Right lobe of liver (tissue), 6 donors: Measurements from ENCODE around the gene ASB1. TPM values are rescaled to one million over a fixed set of nuclear protein-coding genes. Genes with fewer than 3 reads are reported as not detected.
"Not testable (repeated sequence)": the region's sequence is repeated elsewhere in the genome, so short reads cannot be mapped to it uniquely, and the experiment has no call there.

Experiments used
- ATAC-seq, 4 donors: fragments of 200-7000 bp; cut with Tn5 transposase; one replicate each; pipeline ENCODE4 v1.9.1; 2020; ENCODE audit warnings: mild to moderate bottlenecking in 4 of 4, moderate library complexity in 4 of 4
- DNase-seq, 3 donors: peaks; one replicate each; pipeline ENCODE4 v3.0.0-alpha.2; 2020
- H3K27ac ChIP-seq, 3 donors: fragments of 200-600 bp; one replicate each; pipeline ENCODE4 v1.8.0; 2022
- H3K27me3 ChIP-seq, 2 donors: fragments of 200-600 bp; one replicate each; pipeline ENCODE4 v1.8.0; 2022
- H3K36me3 ChIP-seq, 4 donors: fragments of 200-600 bp; sonication (generic) in 1 of 4; one replicate each; pipeline versions ENCODE4 v1.5.1 to v1.8.0; 2017 to 2022; ENCODE audit warnings: control low read depth in 1 of 4
- H3K4me1 ChIP-seq, 4 donors: fragments of 200-600 bp; sonication (generic) in 1 of 4; one replicate each; pipeline versions ENCODE4 v1.5.1 to v1.8.0; 2017 to 2022; ENCODE audit warnings: control low read depth in 1 of 4
- H3K4me3 ChIP-seq, 3 donors: fragments of 200-600 bp; one replicate each; pipeline ENCODE4 v1.8.0; 2022
- H3K9me3 ChIP-seq, 4 donors: fragments of 200-600 bp; sonication (generic) in 1 of 4; one replicate each; pipeline versions ENCODE4 v1.5.1 to v1.8.0; 2017 to 2022; ENCODE audit warnings: control low read depth in 1 of 4
- CTCF ChIP-seq, 4 donors: fragments of 200-600 bp in 3 of 4; fragments of 450-650 bp in 1 of 4; IDR thresholded peaks; one replicate each; pipeline versions ENCODE4 v1.5.1 to v1.8.0; 2016 to 2022; ENCODE audit warnings: antibody characterized with exemption in 4 of 4, mild to moderate bottlenecking in 2 of 4
- POLR2A ChIP-seq: fragments of 450-650 bp; IDR thresholded peaks from one replicate; pipeline ENCODE4 v1.6.1; 2017; ENCODE audit warnings: antibody characterized with exemption, mild to moderate bottlenecking
- WGBS: methylation state at CpG from one replicate; pipeline ENCODE4 v1.1.6; 2018; ENCODE audit warnings: low coverage, low lambda C conversion rate; ENCODE audit not compliant: insufficient coverage; ENCODE audit errors: missing lambda C conversion rate; 5-methylcytosine and 5-hydroxymethylcytosine counted together
- intact Hi-C, 2 donors: fragments of 100-400 bp; cut with DNase I; formaldehyde crosslinking; loops; one replicate each; pipeline versions ENCODE4 v1.11.2 to v1.14.1; 2022
- total RNA-seq, 6 experiments: library from RNA; depleted of rRNA in 2 of 6; stranded (reverse); fragments of >200 nt in 2 of 6; fragmentation: NEBNext Ultra II Directional in 3 of 6; extraction: Animal tissue kit (Norgen Biotek cat#: 25700) in 3 of 6; gene quantifications; one replicate each; pipeline versions ENCODE4 v1.1.0 to v1.2.4, GENCODE V29; 2016 to 2023
- donor health status: DM: no; HTN: yes; CAD: no.
- donor health status: DM: no; HTN: no; CAD: no.
- donor health status: DM: no; HTN: no; CAD: no.
- donor health status: DM: no; HTN: yes; CAD: no.
- donor health status: DM: no; HTN: yes; CAD: no.

The ASB1 gene
- total RNA-seq, 6 experiments from 2014 or later: 6.3 to 18.2 (median 8.4) TPM

GRCh38 chr2:238441262-238442114 is 14.8 kb downstream of the ASB1 start:
- no peak for DNase-seq
- intact Hi-C loops: no loop called here
- H3K27me3 ChIP-seq: no peaks in the 10 kb centered on the region
- peaks cover 0 to 50% (median 22%) of the 10 kb centered on the region in 4 donors for H3K4me1 ChIP-seq
- WGBS: 42% methylated on average over 17 of the region's 17 CpGs
- peak; percentile 45 to 63 (median 60) for ATAC-seq
- TF ChIP-seq CTCF (IDR thresholded peaks at IDR 0.05) (no peak), POLR2A (no peak)
- H3K27ac ChIP-seq: peak overlapping the region; percentile 18 to 66 (median 49)
- no peaks in the 10 kb centered on the region for H3K9me3 ChIP-seq
- peaks cover 0 to 24% (median 3%) of the 10 kb centered on the region in 4 donors for H3K36me3 ChIP-seq
- no peak overlapping the region for H3K4me3 ChIP-seq

GRCh38 chr2:238442257-238442656 is 15.5 kb downstream of the ASB1 start:
- H3K27me3 ChIP-seq, DNase-seq, H3K9me3 ChIP-seq, H3K4me3 ChIP-seq, intact Hi-C loops: not testable (repeated sequence)
- peaks cover 0 to 50% (median 22%) of the 10 kb centered on the region in 4 donors for H3K4me1 ChIP-seq
- peak overlapping the region in 2 of 3 donors; percentile 43 to 66 for H3K27ac ChIP-seq
- WGBS: 34% methylated on average over 5 of the region's 6 CpGs
- H3K36me3 ChIP-seq: peaks cover 0 to 32% (median 6%) of the 10 kb centered on the region in 4 donors
- ATAC-seq: peak in 3 of 4 donors; percentile 8 to 33 (median 17)

GRCh38 chr2:238444242-238444641 is 17.5 kb downstream of the ASB1 start:
- Histone ChIP-seq H3K9me3 (no peaks in the 10 kb centered on the region), H3K27ac (no peak overlapping the region), H3K4me1 (peaks cover 0 to 40% (median 19%) of the 10 kb centered on the region in 4 donors), H3K4me3 (no peak overlapping the region), H3K27me3 (no peaks in the 10 kb centered on the region), H3K36me3 (peaks cover 0 to 36% (median 8%) of the 10 kb centered on the region in 4 donors)
- ATAC-seq: no peak
- no peak for DNase-seq
- TF ChIP-seq CTCF (IDR thresholded peaks at IDR 0.05) (no peak), POLR2A (no peak)
- WGBS: 98% methylated on average over 11 of the region's 13 CpGs
- intact Hi-C loops: no loop called here

GRCh38 chr2:238445409-238446190 is 18.9 kb downstream of the ASB1 start:
- 54% methylated on average over 10 of the region's 17 CpGs for WGBS
- ATAC-seq (peak in 1 of 4 donors; percentile 32), DNase-seq (no peak)
- no peak overlapping the region for H3K4me3 ChIP-seq
- H3K27me3 ChIP-seq: no peaks in the 10 kb centered on the region
- no peaks in the 10 kb centered on the region for H3K9me3 ChIP-seq
- H3K27ac ChIP-seq: no peak overlapping the region
- peaks cover 0 to 42% (median 21%) of the 10 kb centered on the region in 4 donors for H3K4me1 ChIP-seq
- intact Hi-C loops: no loop called here
- peaks cover 0 to 36% (median 7%) of the 10 kb centered on the region in 4 donors for H3K36me3 ChIP-seq
- TF ChIP-seq CTCF (IDR thresholded peaks at IDR 0.05) (no peak), POLR2A (no peak)
